Measurements from ENCODE around the gene UBR2.

GRCh38 chr6:42619963-42620362 lies 56.1 kb downstream of the UBR2 start:
- TF ChIP-seq CTCF (IDR thresholded peaks at IDR 0.05) = no peak
- no peak for TF ChIP-seq POLR2A (IDR thresholded peaks at IDR 0.05)

Data from lower leg skin (tissue), 3 donors.